Stimulated activated CD4-positive, alpha-beta T cell treated with anti-CD3 and anti-CD28 coated beads, Interleukin-1b, Interleukin-23, amount 100 ng/mL, for 1 hour (primary cell): ENCODE results near the gene COMMD9.

Experiments
- DNase-seq, 2 donors: peaks; one replicate each; pipeline ENCODE4 v3.0.0-alpha.2; 2020; ENCODE audit warnings: low read depth in 2 of 2

COMMD9 gene

DNA sequence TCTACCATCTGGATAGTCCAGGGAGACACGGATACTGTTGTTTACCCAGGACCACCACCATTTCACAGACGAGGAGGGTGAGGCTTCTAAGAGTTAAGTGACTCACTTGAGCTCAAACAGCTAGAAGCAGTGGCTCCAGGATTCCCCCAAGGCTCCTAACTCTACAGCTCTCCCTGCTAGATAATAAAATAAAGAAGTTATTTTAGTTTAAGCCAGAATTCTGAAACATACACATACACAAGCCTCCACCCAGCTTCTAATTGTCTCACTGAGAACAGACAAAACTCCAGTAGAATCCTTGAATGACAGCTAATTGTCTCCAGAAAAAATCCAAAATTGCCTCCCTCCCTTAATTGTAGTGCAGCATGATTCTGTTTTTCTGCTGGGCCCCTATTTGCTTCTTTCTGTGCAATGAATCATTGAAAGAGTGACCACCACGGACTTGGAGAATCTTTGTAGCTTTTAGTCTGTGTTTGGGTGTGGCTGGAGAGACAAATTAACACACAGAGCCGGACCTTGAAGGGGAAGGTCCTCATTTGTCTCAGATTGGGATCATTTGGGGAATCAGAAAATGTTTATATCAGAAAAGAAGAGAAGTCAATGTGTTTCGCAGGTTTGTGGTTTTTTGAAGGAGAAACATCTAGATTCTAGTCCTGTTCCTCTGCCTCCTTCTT is 64.9 kb downstream of the COMMD9 start:
- no peak for DNase-seq

DNA sequence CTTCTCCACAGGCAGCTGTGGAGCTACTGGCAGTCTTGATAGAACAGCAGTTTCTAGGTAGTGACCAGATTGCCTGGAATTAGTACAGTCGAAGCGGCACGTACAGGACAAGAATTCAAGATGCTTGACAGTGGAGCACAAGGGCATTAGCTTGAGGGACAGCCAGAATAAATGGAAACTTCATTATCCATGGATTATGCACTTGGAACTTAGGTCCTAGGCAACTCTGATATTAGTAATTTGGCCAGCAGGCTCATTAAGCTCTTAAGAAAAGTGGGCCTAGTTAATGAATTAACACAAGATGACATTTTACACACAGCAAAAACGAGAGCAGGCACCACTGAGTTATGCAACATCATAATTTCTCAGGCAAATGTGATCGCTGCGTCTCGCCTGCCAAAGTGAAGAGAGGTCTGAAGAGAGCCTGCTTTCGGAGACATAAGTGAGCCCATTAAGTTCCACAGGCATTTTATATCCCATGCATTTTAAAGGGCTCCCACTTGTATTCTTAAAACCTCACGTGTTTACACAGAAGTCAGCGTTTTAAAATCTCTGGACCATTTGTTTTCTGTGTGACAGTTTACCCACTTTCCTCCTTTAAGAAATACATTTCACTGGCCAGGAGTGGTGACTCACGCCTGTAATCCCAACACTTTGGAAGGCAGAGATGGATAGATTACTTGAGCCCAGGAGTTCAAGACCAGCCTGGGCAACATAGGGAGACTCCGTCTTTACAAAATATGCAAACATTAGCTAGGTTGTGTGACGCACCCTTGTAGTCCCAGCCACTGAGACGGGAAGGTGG is 66.2 kb downstream of the COMMD9 start:
- DNase-seq = no peak
